HG03571 (cell line): ENCODE measurements around the gene SORL1.

Experiments used
- ATAC-seq: cut with Tn5 transposase; IDR thresholded peaks from one replicate; pipeline ENCODE4 v1.9.1; 2021; ENCODE audit not compliant: unreplicated experiment

The SORL1 gene

GRCh38 chr11:121578251-121578976 lies 126.3 kb downstream of the SORL1 start:
- ATAC-seq: no peak

GRCh38 chr11:121580154-121580553 lies 128.0 kb downstream of the SORL1 start:
- ATAC-seq: no peak

GRCh38 chr11:121581607-121582006 lies 129.5 kb downstream of the SORL1 start:
- no peak for ATAC-seq

GRCh38 chr11:121582296-121582695 lies 130.2 kb downstream of the SORL1 start:
- ATAC-seq: no peak

GRCh38 chr11:121583825-121584224 lies 131.7 kb downstream of the SORL1 start:
- ATAC-seq: no peak

GRCh38 chr11:121586750-121587149 lies 134.6 kb downstream of the SORL1 start:
- no peak for ATAC-seq

- ATAC-seq: no peak
Observed at GRCh38 chr11:121587182-121587581, 135.1 kb downstream of the SORL1 start.

- no peak for ATAC-seq
Observed at GRCh38 chr11:121588747-121589146, 136.6 kb downstream of the SORL1 start.

- peak; percentile 88 for ATAC-seq
Observed at GRCh38 chr11:121589946-121590537, 137.9 kb downstream of the SORL1 start.

GRCh38 chr11:121590772-121591404 lies 138.8 kb downstream of the SORL1 start:
- no peak for ATAC-seq

GRCh38 chr11:121591405-121592033 lies 139.4 kb downstream of the SORL1 start:
- no peak for ATAC-seq

- ATAC-seq: no peak
Observed at GRCh38 chr11:121592708-121593107, 140.6 kb downstream of the SORL1 start.

GRCh38 chr11:121595717-121596161 lies 143.6 kb downstream of the SORL1 start:
- no peak for ATAC-seq

- no peak for ATAC-seq
Observed at GRCh38 chr11:121596195-121597155, 144.4 kb downstream of the SORL1 start.

GRCh38 chr11:121603316-121603715 lies 151.2 kb downstream of the SORL1 start:
- ATAC-seq: no peak

- no peak for ATAC-seq
Observed at GRCh38 chr11:121604152-121604551, 152.0 kb downstream of the SORL1 start.

- no peak for ATAC-seq
Observed at GRCh38 chr11:121606354-121606753, 154.2 kb downstream of the SORL1 start.

- ATAC-seq: no peak
Observed at GRCh38 chr11:121607341-121607740, 155.2 kb downstream of the SORL1 start.

GRCh38 chr11:121608545-121609098 lies 156.5 kb downstream of the SORL1 start:
- no peak for ATAC-seq

GRCh38 chr11:121610706-121611105 lies 158.6 kb downstream of the SORL1 start:
- no peak for ATAC-seq
